Fibroblast of skin of back (primary cell): ENCODE data around the gene CFAP99.

Source experiments
- DNase-seq: peaks from one replicate; pipeline ENCODE4 v3.0.0-alpha.2; 2013

CFAP99 gene

DNA sequence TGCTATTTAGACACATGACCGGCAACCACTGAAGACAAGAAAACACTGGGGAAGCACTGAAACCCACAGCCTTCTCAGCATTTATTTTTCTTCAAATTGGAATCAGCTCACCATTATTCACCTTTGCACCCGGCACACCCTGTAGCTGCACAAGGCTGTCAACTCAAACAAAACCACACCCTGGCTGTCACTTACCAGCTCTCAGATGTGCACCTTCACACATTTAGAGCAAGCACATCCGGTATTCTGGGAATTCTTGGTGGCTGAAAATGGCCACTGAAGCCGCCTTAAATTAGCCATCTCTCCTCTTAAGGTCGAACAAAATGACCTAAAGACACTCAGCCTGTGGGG, 6.2 kb upstream of the CFAP99 start:
- DNase-seq: no peak

DNA sequence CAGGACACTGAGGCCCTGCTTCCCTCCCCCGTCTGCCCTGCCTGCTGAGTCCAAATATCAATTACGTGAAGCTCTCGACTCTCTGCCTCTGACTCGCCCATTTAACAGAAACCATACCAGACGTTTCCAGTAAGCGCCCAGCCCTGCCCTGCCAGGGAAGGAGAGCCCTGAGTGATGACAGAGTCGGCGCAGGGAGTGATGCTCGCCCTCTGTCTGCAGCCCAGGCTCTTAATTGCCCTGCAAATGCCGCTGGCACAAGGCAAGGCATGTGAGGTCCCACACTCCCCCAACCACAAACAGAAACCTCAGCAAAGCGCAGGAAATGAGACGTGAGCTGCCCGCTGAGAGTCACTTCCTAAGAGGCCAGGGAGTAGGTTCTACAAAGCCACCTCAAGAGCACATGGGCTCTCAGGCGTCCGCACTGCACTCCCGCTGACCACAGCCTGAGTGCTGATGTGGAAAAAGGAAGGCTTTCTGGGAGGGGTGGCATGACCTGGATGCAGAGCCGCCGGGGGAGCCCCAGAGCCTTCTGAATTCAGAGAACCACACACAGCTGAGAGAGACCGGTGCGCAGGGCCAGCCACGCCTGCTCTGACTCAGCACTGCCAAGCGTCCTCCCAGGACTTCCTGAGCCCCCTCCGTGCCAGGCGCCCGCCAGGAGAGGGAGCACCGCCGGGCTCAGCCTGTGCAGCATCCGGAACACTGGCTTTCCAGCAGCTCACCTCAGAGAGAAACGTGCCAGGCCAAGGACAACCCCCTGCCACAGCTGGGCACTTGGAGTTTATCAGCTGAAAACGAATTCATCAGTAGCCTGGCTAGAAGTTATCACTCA, 5.7 kb upstream of the CFAP99 start:
- peak; percentile 90 for DNase-seq

DNA sequence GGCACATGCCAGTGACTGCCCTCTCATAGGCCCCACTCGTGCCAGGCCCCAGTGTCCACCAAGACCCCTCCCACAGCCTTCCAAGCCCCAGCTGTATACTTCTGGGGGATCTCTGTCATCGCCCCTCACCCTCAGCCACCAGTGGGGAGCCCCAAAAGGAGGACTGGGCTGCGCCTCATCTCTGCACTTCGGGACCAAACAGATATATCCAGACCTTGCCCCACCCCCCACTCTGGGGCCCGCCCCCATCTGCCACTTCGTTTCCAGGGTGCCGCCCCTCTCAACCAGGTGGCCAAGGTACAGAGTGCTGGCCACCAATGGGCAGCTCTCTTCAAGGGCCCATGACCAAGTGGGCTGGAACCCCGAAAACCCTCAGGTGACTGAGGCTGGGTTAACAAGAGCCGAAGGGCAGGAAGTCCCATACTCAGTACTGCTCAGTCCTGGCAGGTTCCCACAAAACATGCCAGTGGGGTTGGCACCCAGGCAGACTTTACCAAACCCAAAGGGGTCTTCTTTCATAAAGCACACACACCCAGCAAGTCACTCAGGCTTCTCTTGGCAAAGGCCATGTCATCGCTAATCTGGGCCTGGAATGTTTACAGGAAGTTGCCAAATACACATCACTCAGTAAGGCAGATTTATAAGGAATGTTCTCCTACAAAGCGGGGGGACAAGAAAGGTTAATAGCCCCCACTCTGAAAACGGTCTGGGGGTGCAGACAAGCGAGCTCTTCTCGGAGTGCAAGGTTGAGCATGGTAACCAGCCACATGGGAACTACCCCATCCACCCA, 4.7 kb upstream of the CFAP99 start:
- peak; percentile 27 for DNase-seq

DNA sequence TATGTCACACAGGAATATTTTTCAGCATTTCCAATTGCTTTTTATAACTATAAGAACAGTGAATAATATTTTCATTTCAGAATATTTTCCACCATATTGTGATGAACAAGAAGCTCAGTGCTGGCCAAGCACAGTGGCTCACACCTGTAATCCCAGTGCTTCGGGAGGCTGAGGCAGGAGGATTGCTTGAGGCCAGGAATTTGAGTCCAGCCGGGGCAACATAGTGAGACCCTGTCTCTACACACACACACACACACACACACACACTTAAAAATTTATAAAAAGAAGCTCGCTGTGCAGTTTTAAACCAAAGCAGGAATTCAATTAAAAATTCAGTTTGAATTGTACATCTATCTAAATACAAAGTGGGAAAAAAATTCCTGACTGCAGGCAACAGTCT, 3.5 kb upstream of the CFAP99 start:
- DNase-seq: no peak

DNA sequence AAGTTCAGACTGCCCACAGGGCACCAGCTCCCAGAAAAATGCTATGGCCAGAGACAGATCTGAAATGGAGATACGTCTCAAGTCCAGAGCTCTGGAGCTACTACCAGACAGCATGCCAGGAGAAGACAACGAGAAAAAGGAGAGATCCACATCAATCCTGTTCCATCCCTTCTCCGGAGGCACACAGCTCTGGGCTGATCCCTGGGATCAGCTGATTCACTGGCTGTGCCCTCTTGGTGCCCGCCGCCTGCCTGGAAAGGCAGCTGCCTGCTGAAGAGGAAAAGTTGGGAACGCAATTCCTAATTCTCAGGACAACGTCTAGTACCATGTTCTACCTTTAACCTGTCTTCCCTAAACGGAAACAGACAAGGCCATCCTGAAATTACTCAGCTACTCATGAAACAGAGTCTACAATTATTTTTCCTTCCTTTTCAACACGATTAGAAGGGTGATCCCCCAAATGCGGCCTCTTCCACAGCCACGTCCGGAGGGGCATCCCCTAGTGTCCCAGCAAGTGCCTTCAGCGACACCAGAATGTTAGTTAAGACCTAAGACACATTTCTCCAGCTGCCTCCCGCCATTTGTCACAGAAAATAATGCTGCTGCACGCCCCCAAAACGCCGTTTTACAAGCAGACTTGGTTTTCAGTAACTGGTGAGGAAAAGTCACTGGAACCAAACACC, 2.7 kb upstream of the CFAP99 start:
- DNase-seq: no peak

DNA sequence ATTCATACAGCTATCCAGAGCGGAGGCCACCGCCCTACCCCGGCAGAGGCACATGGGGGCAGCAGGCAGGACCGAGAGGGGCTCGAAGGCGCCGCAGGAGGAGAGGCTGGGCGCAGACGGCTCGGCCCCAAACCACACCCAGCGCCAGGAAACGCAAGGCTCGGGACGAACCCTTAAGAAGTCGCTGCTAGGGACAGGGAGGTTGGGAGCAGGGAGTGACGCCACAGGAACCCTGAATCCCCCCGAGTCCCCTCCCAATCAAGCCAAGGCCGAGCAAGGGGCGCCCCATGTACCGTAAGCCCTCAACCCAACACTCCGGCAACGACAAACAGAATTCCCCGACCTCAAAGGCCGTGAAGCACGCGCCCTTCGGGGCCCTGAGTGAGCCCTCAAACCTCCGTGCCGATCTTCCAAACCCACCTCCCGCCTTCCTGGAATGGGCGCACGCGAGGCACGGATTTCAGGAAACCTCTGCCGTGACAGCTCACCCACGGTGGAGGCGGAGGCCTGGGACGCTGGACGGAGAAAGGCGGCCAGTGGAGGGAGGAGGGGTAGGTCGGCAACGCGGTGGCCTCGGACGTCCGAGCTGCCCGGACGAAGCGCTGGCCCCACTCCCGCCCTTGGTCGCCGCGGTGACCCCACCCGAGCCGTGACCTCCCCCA, 2.1 kb upstream of the CFAP99 start:
- DNase-seq: no peak

DNA sequence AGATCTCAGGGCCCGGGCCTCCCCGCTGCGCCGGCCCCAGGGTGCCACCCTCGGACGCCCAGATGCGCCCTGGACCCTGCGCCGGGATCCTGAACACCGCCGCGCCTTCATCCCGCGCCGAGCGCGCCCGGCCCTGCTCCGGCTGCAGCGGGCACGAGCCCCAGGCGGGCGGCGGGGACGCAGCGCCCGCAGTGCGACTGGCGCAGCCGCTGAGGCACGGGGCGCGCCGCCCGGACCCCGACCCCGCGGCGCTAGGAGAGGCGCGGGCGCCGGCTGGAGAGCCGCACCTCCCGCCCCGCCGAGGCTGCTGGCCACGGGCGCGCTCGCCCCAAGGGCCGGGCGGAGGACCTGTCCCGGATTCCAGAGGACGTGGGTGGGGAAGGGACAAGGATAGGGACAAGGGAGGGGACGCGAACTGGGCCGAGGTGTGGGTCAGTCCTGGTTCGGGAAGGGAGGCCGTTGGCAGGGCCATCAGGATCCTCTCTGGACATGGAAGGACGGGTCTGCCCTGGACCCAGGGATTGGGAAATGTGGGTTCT, 1.5 kb upstream of the CFAP99 start:
- no peak for DNase-seq

DNA sequence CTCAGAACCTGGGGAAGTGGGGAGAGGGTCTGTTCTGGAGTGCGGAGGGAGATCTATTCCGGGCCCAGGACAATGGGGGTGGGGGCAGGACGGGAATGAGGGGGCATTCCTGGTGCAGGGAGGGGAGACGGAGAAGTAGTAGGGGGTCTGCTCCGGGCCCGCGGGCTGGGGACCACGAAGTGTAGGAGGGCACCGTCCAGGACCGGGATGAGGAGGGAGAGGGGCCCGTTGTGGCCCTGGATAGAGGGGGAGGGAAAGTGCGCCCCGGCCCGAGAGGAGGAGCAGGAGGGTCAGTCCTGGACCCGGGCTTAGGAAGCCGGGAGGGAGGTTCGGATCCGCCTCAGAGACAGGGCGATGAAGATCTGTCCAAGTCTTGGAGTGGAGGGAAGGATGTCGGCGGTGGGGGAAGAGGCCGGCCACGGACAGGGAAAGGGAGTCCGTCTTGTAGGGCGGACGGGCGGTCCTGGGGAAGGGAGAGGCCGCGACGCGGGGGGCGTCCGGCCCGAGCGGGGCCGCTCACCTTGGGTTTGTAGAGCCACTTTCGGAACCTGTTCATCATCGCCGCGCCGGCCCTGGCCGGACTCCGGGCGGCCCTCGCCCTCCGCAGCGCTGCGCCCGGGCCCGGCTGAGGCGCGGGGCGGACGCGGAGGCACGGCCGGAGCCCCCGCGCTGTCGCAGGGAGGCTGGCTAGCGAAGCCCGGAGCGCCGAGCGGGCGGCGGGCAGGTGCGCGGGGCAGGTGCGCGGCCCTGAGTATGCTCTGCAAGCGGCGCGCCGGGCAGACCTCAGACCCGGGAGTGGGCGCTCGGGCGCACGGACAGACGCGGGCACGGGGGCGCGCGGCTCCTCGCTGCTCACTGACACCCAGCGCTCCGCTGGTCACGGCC, 748 bp upstream of the CFAP99 start, which contains the start of gene ZFYVE28:
Gene ZFYVE28 (minus strand): TSS at position 881 of the 885 bp plus-strand sequence. CDS start 322 bp downstream, at position 559.
- DNase-seq: no peak

DNA sequence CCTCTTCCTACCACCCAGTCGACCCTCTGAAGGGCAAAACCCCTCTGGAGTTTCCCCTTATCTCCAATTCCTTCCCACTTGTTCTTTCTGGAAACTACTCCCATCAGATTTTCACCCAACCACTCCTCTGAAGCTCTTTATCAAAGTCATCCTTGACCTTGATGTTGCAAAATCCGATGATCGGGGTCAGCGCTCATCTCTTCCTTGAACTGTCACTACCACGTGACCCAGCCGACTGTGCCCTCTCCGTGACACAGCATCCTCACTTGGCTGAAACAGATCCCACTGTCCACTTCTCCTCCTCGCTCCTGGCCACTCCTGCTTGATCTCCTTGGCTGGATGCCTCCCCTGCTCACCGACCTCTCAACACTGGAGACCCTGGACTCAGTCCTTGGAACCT, 1.1 kb downstream of the CFAP99 start:
- DNase-seq: no peak

DNA sequence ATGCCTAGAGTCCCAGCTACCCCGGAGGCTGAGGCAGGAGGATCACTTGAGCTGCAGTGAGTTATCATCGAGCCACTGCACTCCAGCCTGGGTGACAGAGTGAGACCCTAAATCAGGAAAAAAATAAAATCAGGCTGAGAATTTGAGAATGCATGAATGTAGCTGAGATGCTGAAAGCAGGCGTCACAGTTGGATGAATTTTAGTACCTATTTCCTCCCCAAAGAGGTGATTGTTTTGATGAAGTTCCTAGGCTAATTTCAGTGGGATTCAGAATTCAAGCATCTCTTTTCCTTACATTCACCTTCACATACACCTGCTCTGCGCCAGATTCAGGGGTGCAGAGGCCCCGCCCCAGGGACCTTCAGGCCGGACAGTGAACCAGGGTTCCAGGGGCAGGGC, 3.2 kb downstream of the CFAP99 start:
- DNase-seq: no peak

DNA sequence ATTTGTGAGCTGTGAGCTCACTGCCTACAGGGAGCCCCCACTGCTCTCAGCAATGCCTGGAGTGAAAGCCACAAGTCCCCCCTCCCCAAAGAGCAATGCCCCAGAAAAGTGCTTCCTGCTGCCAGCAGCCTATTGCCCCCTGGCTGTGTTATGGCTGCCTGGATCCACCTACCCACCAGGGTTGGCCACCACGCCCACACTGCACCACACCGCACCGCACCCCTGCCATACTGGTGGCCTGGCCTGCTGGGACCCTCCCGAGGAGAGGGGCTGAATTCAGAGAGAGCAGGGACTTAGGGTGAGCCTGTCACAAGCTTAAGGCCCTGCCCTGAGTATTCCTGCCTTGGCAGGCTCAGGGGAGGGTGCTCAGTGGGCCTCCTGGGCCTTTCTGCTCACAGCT, 4.3 kb downstream of the CFAP99 start:
- no peak for DNase-seq

DNA sequence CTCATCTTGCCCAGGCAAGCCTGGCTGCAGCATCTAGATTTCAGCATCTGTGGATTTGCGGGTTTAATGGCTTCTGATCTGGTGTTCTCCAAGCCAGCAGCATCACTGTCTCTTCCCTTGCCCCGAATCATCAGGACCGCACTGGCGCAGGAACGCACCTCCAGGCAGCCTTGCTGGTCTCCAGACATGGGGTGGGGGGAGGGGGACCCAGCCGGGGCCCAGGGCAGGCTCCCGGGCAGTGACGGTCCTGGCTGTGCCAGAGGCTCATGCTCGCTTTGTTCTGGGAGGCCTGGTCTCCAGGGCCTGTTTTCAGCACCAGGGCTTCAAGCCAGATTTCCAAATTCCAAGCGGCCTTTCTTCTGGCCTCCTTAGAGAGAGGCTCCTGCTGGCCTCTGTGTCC, 4.9 kb downstream of the CFAP99 start:
- no peak for DNase-seq

DNA sequence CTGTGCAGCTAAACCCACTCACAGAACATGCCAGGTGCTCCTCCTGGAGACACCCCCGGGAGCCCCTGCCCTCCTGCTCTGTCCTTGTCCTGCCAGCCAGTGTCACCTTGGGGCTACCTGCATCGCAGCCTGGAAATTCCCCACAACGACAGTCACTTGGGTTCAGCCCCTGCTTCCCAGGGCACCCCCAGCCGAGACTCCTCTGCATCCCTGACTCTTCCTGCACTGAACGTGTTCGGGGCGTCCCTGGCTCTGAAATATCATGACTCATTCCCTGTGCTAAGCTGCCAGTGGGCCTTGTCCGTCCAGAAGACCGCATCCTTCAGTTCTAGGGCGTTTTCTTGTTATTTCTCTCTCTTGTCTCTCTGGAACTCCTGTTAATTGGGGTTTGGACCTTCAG, 5.8 kb downstream of the CFAP99 start:
- no peak for DNase-seq

DNA sequence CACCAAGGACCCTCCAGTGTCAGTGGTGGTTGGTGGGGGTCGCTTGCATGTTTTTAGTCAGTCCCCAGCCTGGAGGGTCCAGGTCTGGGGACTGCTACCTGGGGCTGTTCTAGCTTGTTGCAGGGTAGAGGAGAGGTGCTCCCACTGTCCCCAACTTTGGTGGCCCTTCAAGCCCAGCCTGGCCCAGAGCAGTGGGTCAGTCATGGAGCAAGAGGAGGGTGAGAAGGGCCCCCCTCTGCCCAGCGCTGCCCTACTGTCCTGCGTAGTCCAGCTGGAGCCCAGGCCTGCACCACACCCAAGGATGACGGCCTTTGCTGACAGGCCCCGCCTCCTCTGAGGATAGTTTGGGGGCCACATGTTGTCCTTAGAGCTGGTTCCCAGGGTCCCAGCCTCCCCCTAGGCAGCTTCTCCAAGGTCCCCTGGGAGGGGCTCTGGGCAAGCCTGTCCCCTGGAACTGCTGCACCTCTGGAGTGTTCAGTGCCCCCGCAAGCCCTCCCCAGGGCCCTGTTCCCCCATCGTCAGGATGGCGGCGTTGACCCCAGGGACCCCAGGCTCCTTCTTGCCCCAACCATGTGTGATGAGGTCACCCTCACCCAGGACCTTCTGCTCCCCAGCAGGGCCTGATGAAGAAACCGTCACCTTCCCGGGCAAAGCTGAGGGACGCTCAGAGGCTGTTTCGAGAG, 6.8 kb downstream of the CFAP99 start:
- DNase-seq: no peak

DNA sequence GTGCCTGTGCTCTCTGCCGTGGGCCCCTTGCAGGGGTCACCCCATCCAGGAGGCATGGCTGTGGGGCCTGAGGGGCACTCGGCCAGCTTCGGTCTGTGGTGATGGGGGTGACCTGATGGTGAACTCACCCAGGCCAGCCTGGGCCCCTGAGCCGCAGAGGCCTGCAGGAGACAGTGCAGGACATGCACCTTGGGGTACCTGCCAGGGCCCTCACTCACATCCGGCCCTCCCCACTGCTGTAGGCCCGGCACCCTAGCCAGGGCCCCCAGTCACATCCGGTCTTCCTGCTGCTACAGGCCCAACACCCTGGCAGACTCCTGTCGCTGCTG, 7.3 kb downstream of the CFAP99 start:
- no peak for DNase-seq

DNA sequence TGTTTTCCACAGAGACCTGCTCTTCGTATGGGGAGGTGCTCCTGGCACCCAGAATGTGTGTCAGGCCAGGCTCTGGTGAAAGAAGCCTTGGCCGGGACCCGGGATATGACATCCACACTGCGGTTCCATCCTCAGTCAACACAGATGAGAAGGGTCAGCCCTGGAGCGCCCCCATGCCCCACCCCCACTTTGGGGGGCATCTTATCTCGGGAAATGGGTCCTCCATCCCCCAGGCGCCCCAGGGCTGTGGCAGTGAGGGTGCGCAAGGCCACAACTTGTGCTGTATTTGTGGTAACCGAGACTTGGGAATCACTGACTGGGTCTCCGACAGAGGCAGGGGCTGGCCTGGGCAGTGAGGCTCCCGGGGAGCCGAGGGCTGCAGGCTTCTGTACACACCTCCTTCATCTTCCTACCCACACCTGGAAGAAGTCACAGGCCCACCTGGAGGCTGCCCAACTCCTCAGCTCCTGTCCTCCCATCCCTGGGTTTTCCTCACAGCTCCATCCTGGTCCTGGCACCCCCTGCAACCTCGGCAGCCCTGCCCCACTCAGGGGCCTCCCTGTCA, 8.0 kb downstream of the CFAP99 start:
- no peak for DNase-seq

DNA sequence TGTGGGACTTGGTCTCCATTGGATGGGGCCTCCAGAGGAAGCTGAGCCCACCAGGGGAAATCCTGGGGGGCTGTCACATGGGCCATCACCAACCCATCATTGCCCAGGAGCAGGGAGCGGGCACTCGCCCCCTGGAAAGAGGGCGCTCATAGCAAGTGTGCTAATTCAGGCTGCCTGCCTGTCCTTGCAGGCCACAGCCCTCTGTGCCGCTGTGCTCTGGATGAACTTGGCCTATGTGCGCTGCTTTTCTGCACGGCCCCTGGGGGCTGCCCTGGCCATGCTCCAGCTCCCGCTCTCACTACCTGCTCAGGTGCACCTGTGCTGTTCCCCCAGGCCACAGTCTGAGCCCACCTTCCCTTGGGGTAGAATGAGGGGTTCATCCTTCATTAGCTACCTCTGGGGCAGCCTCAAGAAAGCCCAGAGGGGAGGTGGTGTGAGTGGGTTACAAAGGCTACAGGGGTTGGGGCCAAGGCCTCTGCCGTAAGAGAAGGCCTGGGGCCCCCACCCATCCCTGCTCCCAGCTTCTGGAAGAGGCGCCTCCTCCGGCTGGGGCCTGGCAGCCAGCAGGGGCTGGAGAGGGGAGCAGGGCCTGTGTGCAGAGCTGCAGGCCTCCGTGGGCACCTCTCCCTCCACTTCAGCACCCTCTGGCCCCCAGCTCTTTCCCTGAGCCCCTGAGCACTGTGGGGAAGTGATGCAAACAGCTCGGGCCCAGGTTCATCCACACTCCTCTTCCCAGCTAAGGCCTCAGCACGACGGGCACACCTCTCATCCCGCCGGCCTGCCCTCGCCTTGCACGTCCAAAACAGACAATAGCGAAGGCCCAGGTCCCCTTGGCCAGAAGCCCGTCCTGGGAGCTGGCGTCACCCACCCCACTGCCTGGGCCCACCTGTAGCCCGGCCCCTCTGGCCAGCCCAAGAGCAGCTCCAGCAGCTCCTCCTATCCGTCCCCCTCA, 8.9 kb downstream of the CFAP99 start:
- no peak for DNase-seq

DNA sequence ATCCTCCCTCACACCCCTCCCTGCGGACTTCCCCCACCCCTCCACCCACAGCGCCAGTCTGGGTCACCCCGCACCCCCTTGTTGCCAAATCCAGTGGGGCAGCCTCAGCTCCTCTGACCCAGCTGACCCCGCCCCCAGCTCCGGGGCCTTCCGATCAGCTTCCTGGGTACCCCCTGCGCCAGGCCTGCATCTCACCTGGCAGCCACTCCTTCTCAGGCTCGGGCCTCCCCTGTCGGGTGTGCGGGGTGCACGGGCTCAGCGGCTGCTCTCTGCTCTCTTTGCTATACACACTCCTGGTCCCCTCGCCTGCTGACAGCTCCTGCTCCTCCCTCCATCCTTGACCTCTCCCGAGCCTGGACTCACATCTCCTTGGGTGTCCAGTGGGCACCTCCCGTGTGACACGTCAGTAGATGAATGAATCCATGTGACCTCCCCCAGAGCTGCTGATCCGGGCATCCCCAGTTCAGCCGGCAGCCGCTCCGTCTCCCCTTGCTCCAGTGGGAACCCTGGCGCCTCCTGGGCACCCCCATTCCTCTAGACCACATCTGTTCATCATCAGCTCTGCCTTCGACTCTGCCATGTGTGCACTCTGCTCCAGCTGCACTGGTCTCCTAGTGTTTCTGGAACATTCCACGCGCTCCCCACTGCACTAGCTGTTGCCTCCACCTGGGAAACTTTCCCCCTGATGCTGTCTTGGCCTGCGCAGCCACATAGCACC, 9.9 kb downstream of the CFAP99 start:
- DNase-seq: no peak
